NCI-H345 (cell line): Measurements from ENCODE around the gene RPL18A.

Source experiments
- DNase-seq: peaks from one replicate; lab custom pipeline; 2025; lab: John Stamatoyannopoulos, UW

The RPL18A gene

GRCh38 chr19:17910791-17911360 is 51.2 kb downstream of the RPL18A start:
- DNase-seq, result no peak
